HEK293T (cell line): Measurements from ENCODE around the gene INO80B.

Experiments
- CTCF ChIA-PET: fragments of 350-600 bp; formaldehyde crosslinking; extraction: SDS; loops from one replicate; lab custom pipeline; 2021; ENCODE audit warnings: antibody characterized with exemption, inconsistent platforms; lab: Yijun Ruan, JAX
- POLR2A ChIA-PET: fragments of 350-600 bp; formaldehyde crosslinking; extraction: SDS; loops from one replicate; lab custom pipeline; 2020; ENCODE audit warnings: antibody characterized with exemption, inconsistent platforms; lab: Yijun Ruan, JAX
- DNase-seq: peaks from one replicate; pipeline ENCODE4 v3.0.0; 2012; ENCODE audit warnings: mixed read lengths; ENCODE audit errors: extremely low spot score
- ARNT ChIP-seq: fragments of 450-650 bp; IDR thresholded peaks from 2 replicates; pipeline ENCODE4 v1.6.1; 2017; ENCODE audit warnings: mild to moderate bottlenecking
- BHLHE40 ChIP-seq: fragments of 450-650 bp; IDR thresholded peaks from 2 replicates; pipeline ENCODE4 v1.6.1; 2016; ENCODE audit warnings: mild to moderate bottlenecking, moderate library complexity, borderline replicate concordance
- CTBP1 ChIP-seq: fragments of 450-650 bp; IDR thresholded peaks from 2 replicates; pipeline ENCODE4 v1.6.1; 2016; ENCODE audit warnings: borderline replicate concordance
- ELF4 ChIP-seq: fragments of 450-650 bp; IDR thresholded peaks from 2 replicates; pipeline ENCODE4 v1.6.1; 2017; ENCODE audit warnings: antibody characterized with exemption
- FOXA1 ChIP-seq: fragments of 450-650 bp; IDR thresholded peaks from 2 replicates; pipeline ENCODE4 v1.6.1; 2016; ENCODE audit warnings: mild to moderate bottlenecking
- FOXK2 ChIP-seq: fragments of 450-650 bp; IDR thresholded peaks from 2 replicates; pipeline ENCODE4 v1.6.1; 2016; ENCODE audit warnings: mild to moderate bottlenecking
- FOXM1 ChIP-seq: fragments of 450-650 bp; IDR thresholded peaks from 2 replicates; pipeline ENCODE4 v1.6.1; 2017; ENCODE audit warnings: mild to moderate bottlenecking, borderline replicate concordance
- HDGF ChIP-seq: fragments of 450-650 bp; IDR thresholded peaks from 2 replicates; pipeline ENCODE4 v1.6.1; 2017; ENCODE audit warnings: antibody characterized with exemption, borderline replicate concordance
- L3MBTL2 ChIP-seq: fragments of 450-650 bp; conservative IDR thresholded peaks from 2 replicates; pipeline ENCODE4 v1.6.1; 2016; ENCODE audit warnings: mild to moderate bottlenecking
- LEF1 ChIP-seq: fragments of 450-650 bp; IDR thresholded peaks from 2 replicates; pipeline ENCODE4 v1.6.1; 2017; ENCODE audit warnings: mild to moderate bottlenecking, borderline replicate concordance
- NFRKB ChIP-seq: fragments of 450-650 bp; IDR thresholded peaks from 2 replicates; pipeline ENCODE4 v1.6.1; 2016; ENCODE audit warnings: mild to moderate bottlenecking, moderate library complexity
- SP1 ChIP-seq: fragments of 450-650 bp; IDR thresholded peaks from 2 replicates; pipeline ENCODE4 v1.6.1; 2017
- SUZ12 ChIP-seq: fragments of 450-650 bp; IDR thresholded peaks from 2 replicates; pipeline ENCODE4 v1.6.1; 2016; ENCODE audit warnings: mild to moderate bottlenecking
- TARDBP ChIP-seq: fragments of 450-650 bp; IDR thresholded peaks from 2 replicates; pipeline ENCODE4 v1.6.1; 2016
- ZNF384 ChIP-seq: fragments of 450-650 bp; IDR thresholded peaks from 2 replicates; pipeline ENCODE4 v1.6.1; 2016
- TF ChIP-seq, protein P1 (sequence below): fragments of 450-650 bp; IDR thresholded peaks from 2 replicates; pipeline ENCODE4 v1.6.1; 2016

The INO80B gene

DNA sequence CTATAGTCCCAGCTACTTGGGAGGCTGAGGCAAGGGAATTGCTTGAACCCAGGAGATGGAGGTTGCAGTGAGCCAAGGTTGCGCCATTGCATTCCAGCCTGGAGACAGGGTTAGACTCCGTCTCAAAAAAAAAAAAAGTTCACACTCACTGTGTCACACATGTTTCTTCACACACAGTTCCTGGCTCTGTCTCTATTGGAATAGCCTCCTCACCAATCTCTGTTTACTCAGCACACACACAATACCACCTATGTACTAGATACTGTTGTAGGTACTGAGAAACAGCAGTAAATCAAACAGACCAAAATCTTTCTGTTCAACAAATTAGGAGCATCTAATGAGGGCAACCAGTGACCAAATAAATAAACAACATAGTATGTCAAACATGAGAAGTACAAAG lies 31.3 kb downstream of the INO80B start:
- POLR2A ChIA-PET: no interaction called here
- no peak for DNase-seq
- TF ChIP-seq, protein P1, sequence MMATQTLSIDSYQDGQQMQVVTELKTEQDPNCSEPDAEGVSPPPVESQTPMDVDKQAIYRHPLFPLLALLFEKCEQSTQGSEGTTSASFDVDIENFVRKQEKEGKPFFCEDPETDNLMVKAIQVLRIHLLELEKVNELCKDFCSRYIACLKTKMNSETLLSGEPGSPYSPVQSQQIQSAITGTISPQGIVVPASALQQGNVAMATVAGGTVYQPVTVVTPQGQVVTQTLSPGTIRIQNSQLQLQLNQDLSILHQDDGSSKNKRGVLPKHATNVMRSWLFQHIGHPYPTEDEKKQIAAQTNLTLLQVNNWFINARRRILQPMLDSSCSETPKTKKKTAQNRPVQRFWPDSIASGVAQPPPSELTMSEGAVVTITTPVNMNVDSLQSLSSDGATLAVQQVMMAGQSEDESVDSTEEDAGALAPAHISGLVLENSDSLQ: no peak
- TF ChIP-seq SUZ12 (no peak), SP1 (no peak), TARDBP (no peak), FOXK2 (no peak), FOXM1 (no peak), CTBP1 (no peak), BHLHE40 (no peak), FOXA1 (no peak), L3MBTL2 (no peak), ZNF384 (no peak), ARNT (no peak), HDGF (no peak), NFRKB (no peak), LEF1 (no peak), ELF4 (no peak)
- CTCF ChIA-PET: no interaction called here

DNA sequence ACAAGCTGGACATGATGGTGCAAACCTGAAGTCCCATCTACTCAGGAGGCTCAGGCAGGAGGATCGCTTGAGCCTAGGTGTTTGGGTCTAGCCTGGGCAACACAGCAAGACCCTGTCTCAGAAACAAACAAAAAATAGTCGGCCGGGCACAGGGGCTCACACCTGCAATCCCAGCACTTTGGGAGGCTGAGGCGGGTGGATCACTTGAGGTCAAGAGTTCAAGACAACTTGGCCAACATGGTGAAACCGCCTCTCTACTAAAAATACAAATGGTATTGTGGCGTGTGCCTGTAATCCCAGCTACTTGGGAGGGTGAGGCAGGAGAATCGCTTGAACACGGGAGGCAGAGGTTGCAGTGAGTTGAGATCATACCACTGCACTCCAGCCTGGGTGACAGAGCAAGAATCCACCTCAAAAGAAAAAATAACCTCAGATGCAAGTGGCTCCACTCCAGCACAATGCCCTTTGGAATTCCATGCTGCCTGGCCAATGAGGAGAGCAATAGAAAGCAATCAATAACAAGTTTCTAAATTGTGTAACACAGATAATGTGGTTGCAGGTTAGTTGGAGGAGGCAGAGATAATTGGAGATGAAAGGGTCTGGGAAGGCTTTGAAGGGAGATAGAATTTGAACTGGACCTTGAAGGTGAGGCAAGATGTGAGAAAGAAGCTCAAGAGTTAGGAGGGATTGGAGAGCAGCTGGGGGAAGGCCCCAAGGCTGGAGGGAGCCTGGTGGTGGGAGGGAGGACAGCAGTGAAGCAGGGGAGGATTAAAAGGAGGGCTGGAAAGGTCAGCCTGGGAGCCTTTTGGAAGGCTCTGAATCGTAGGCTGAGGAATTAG lies 34.0 kb downstream of the INO80B start:
- DNase-seq: no peak
- ChIA-PET CTCF (no interaction called here), POLR2A (interaction anchor here (1.1 kb wide), 1 partner anchor 18 kb away, joined by 4 read pairs; the partner anchor contains the start of gene PCGF1)
- TF ChIP-seq TARDBP (no peak), SP1 (no peak), ARNT (no peak), CTBP1 (no peak), FOXA1 (no peak), BHLHE40 (no peak), FOXK2 (no peak), ELF4 (no peak), SUZ12 (no peak), NFRKB (no peak)
- TF ChIP-seq, protein P1: no peak

GRCh38 chr2:74489906-74490305 lies 35.0 kb downstream of the INO80B start:
- ChIA-PET POLR2A (interaction anchor here (1.1 kb wide), 1 partner anchor 17 kb away, joined by 4 read pairs; the partner anchor contains the start of gene PCGF1), CTCF (interaction anchor here (0.8 kb wide), 1 partner anchor 107 kb away, joined by 3 read pairs; no protein-coding TSS in a partner anchor)
- no peak for TF ChIP-seq SP1
- no peak for TF ChIP-seq NFRKB
- no peak for TF ChIP-seq TARDBP
- TF ChIP-seq FOXA1: no peak
- no peak for TF ChIP-seq L3MBTL2
- TF ChIP-seq ARNT: no peak
- no peak for TF ChIP-seq ELF4
- TF ChIP-seq, protein P1: no peak
- TF ChIP-seq ZNF384: no peak
- TF ChIP-seq LEF1: no peak
- no peak for TF ChIP-seq FOXM1
- no peak for TF ChIP-seq CTBP1
- TF ChIP-seq HDGF: no peak
- TF ChIP-seq SUZ12: no peak
- TF ChIP-seq BHLHE40: no peak
- no peak for TF ChIP-seq FOXK2
- DNase-seq: no peak

DNA sequence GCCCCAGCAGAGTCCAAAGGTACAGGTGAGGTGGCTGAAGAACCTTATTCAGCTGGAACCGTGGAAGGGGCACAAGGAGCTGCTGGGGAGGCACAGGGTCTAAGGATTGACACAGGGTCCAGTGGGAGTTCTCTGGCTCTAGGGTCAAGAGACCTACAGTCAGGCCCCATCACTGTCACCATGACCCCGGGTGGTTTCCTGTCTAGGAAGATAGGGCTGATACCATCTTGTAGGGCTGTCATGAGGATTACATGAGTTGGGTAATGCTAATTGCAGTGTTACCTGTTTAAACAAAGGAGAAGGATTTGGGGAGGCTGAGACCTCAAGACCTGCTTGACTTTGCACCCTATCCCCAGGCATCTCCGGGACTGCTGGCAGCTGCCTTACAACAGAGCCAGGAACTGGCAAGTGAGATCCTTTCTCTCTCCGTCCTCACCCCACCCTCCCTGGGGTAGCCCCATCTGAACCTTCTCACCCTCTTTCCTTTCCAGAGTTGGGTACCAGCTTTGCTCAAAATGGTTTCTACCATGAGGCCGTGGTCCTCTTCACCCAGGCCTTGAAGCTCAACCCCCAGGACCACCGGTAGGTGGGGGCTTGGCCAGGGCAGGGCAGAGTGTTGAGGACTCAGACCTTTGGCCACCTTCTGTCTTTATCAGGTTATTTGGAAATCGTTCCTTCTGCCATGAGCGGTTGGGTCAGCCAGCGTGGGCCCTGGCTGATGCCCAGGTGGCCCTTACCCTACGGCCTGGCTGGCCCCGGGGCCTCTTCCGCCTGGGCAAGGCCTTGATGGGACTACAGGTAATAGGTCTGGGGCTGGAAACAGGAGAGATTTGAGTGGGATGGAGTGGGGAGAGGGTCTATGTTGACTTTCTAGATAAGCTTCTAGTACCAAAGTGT lies 37.0 kb downstream of the INO80B start:
- POLR2A ChIA-PET: no interaction called here
- no peak for TF ChIP-seq CTBP1
- TF ChIP-seq, protein P1: no peak
- no peak for TF ChIP-seq SUZ12
- no peak for TF ChIP-seq FOXA1
- TF ChIP-seq ELF4: no peak
- CTCF ChIA-PET: no interaction called here
- no peak for DNase-seq

DNA sequence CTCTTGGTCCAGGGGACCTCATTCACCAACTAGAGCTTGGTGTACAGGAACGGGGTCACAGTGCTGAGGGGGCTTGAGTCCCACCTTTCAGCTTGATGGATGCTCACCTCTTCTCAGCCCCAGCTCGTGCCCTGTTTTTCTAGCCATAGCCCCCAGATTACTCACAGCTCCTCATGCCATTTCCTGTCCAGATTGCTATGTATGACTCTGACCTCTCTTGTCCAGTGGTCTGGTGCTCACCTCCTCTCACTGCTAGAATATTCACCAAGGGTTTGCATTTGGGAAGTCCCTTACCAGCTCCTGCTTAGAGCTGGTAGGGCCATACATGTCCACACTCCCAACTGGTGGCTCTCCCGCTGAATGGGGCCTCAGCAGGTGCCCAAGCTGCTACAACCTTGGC lies 38.7 kb downstream of the INO80B start:
- POLR2A ChIA-PET: interaction anchor here (1.0 to 1.7 kb wide), 5 partner anchors 10 to 28 kb away, joined by 4 read pairs; partner anchors contain the start of genes MRPL53 and PCGF1
- CTCF ChIA-PET: no interaction called here
- DNase-seq: no peak
- TF ChIP-seq TARDBP (no peak), NFRKB (no peak), ELF4 (no peak), LEF1 (no peak)
